HG03571 (cell line): ENCODE data around the gene TAPT1.

Experiments
- ATAC-seq: cut with Tn5 transposase; IDR thresholded peaks from one replicate; pipeline ENCODE4 v1.9.1; 2021; ENCODE audit not compliant: unreplicated experiment

Gene TAPT1

GRCh38 chr4:16111533-16111932 is 114.7 kb downstream of the TAPT1 start:
- no peak for ATAC-seq

- no peak for ATAC-seq
Observed at GRCh38 chr4:16110661-16111290, 115.5 kb downstream of the TAPT1 start.
